HepG2 (cell line): Measurements from ENCODE around the gene CLN6. TPM values are rescaled to one million over a fixed set of nuclear protein-coding genes. Genes with fewer than 3 reads are reported as not detected.

Source experiments
- ETV5 ChIP-seq: IDR thresholded peaks from 2 replicates; pipeline ENCODE4 v1.6.1; 2018; ENCODE audit warnings: missing biosample characterization, missing genetic modification reagents, inconsistent platforms, borderline replicate concordance
- FOXC1 ChIP-seq: sonication (generic); formaldehyde crosslinking; IDR thresholded peaks from 2 replicates; pipeline ENCODE4 v1.8.0; 2022; ENCODE audit warnings: mild to moderate bottlenecking, missing genetic modification reagents, borderline replicate concordance
- FOXP1 ChIP-seq, 2 experiments: fragments of 450-650 bp in 1 of 2; IDR thresholded peaks; 2 replicates each; pipeline ENCODE4 v1.6.1; 2017 to 2018; ENCODE audit warnings: antibody characterized with exemption in 1 of 2
- GABPB1 ChIP-seq: IDR thresholded peaks from 2 replicates; pipeline ENCODE4 v1.6.1; 2016; ENCODE audit warnings: mild to moderate bottlenecking, missing genetic modification reagents, moderate library complexity, missing compliant biosample characterization
- GPN1 ChIP-seq: sonication (generic); formaldehyde crosslinking; IDR thresholded peaks from 2 replicates; pipeline ENCODE4 v1.5.1; 2020; ENCODE audit warnings: missing genetic modification reagents, borderline replicate concordance
- GZF1 ChIP-seq: sonication (generic); formaldehyde crosslinking; IDR thresholded peaks from 2 replicates; pipeline ENCODE4 v1.5.1; 2020; ENCODE audit warnings: mild to moderate bottlenecking, missing genetic modification reagents
- HDAC1 ChIP-seq: sonication (generic); formaldehyde crosslinking; IDR thresholded peaks from 2 replicates; pipeline ENCODE4 v1.5.1; 2020; ENCODE audit warnings: mild to moderate bottlenecking, missing genetic modification reagents
- MTA3 ChIP-seq: sonication (generic); formaldehyde crosslinking; IDR thresholded peaks from 2 replicates; pipeline ENCODE4 v1.4.0; 2020; ENCODE audit warnings: missing genetic modification reagents
- NCOA2 ChIP-seq: sonication (generic); formaldehyde crosslinking; IDR thresholded peaks from 2 replicates; pipeline ENCODE4 v1.8.0; 2022; ENCODE audit warnings: inconsistent platforms
- NR1H2 ChIP-seq: sonication (generic); formaldehyde crosslinking; IDR thresholded peaks from 2 replicates; pipeline ENCODE4 v1.8.1; 2022; ENCODE audit warnings: low read depth, missing genetic modification reagents, borderline replicate concordance
- NR2F1 ChIP-seq, 2 experiments: fragments of 450-650 bp in 1 of 2; formaldehyde crosslinking in 1 of 2; IDR thresholded peaks; 2 replicates each; pipeline versions ENCODE4 v1.5.0 to v1.6.1; 2016 to 2020; ENCODE audit warnings: mild to moderate bottlenecking in 1 of 2, missing compliant biosample characterization in 1 of 2, missing genetic modification reagents in 1 of 2, moderate library complexity in 1 of 2
- RBFOX2 ChIP-seq: fragments of 200-400 bp; formaldehyde crosslinking; IDR thresholded peaks from 2 replicates; pipeline ENCODE4 v1.6.1; 2017; ENCODE audit warnings: low read depth, mild to moderate bottlenecking, low read length
- SALL1 ChIP-seq: sonication (generic); formaldehyde crosslinking; IDR thresholded peaks from 2 replicates; pipeline ENCODE4 v1.8.0; 2022; ENCODE audit warnings: mild to moderate bottlenecking, missing genetic modification reagents
- SIX4 ChIP-seq: sonication (generic); formaldehyde crosslinking; IDR thresholded peaks from 2 replicates; pipeline ENCODE4 v1.4.0; 2020; ENCODE audit warnings: missing genetic modification reagents
- SOX5 ChIP-seq: IDR thresholded peaks from 2 replicates; pipeline ENCODE4 v1.6.1; 2016; ENCODE audit warnings: borderline replicate concordance
- TCF7L2 ChIP-seq: IDR thresholded peaks from 2 replicates; pipeline ENCODE4 v1.6.1; 2011; ENCODE audit warnings: mild to moderate bottlenecking, low read depth, low read length, moderate library complexity
- U2AF1 ChIP-seq: fragments of 200-400 bp; formaldehyde crosslinking; optimal IDR thresholded peaks from 2 replicates; pipeline ENCODE3; 2017; ENCODE audit warnings: mild to moderate bottlenecking, low read depth, low read length
- ZMYM3 ChIP-seq: sonication (generic); formaldehyde crosslinking; IDR thresholded peaks from 2 replicates; pipeline ENCODE4 v1.5.1; 2020; ENCODE audit warnings: mild to moderate bottlenecking, missing genetic modification reagents
- ZNF564 ChIP-seq: sonication (generic); formaldehyde crosslinking; IDR thresholded peaks from 2 replicates; pipeline ENCODE4 v1.8.1; 2023; ENCODE audit warnings: mild to moderate bottlenecking, missing genetic modification reagents
- ZNF816 ChIP-seq: sonication (generic); formaldehyde crosslinking; IDR thresholded peaks from 2 replicates; pipeline ENCODE4 v1.8.0; 2022; ENCODE audit warnings: missing genetic modification reagents, mild to moderate bottlenecking, borderline replicate concordance
- ZNF839 ChIP-seq: sonication (generic); formaldehyde crosslinking; IDR thresholded peaks from 2 replicates; pipeline ENCODE4 v1.4.0; 2020; ENCODE audit warnings: missing genetic modification reagents, mild to moderate bottlenecking, borderline replicate concordance
- ZNF883 ChIP-seq: sonication (generic); formaldehyde crosslinking; IDR thresholded peaks from 2 replicates; pipeline ENCODE4 v1.5.1; 2020; ENCODE audit warnings: mild to moderate bottlenecking, missing genetic modification reagents; ENCODE audit errors: not compliant biosample characterization
- ZSCAN31 ChIP-seq: sonication (generic); formaldehyde crosslinking; IDR thresholded peaks from 2 replicates; pipeline ENCODE4 v1.5.0; 2020; ENCODE audit warnings: low read depth, mild to moderate bottlenecking, missing genetic modification reagents
- polyA plus RNA-seq, 8 experiments: library from polyadenylated mRNA; depleted of rRNA in 3 of 8; stranded (reverse) in 7 of 8; unstranded in 1 of 8; fragments of >200 nt; fragmentation: Illumina TruSeq in 4 of 8; extraction: Trizol in 4 of 8; gene quantifications; 2 replicates each; pipeline versions ENCODE4 v1.2.1 to v1.2.3, GENCODE V29; 2011 to 2016; ENCODE audit warnings: low read depth in 4 of 8, missing spikeins in 1 of 8, mixed read lengths in 1 of 8; ENCODE audit not compliant: insufficient read depth in 1 of 8
- total RNA-seq, 5 experiments: library from RNA; depleted of rRNA; stranded (reverse); fragments of >200 nt; fragmentation: Illumina TruSeq; extraction: Trizol; gene quantifications; 2 replicates each; pipeline ENCODE4 v1.2.3, GENCODE V29; 2016; ENCODE audit warnings: low read depth in 1 of 5
- TF ChIP-seq, protein P1 (sequence below): IDR thresholded peaks from 2 replicates; pipeline ENCODE4 v1.6.1; 2016; ENCODE audit warnings: missing genetic modification reagents, missing compliant biosample characterization
- TF ChIP-seq, protein P2 (sequence below): sonication (generic); formaldehyde crosslinking; IDR thresholded peaks from 2 replicates; pipeline ENCODE4 v1.4.0; 2020; ENCODE audit warnings: missing genetic modification reagents, borderline replicate concordance
- TF ChIP-seq, protein P3 (sequence below): sonication (generic); formaldehyde crosslinking; IDR thresholded peaks from 2 replicates; pipeline ENCODE4 v1.4.0; 2020; ENCODE audit warnings: low read depth, mild to moderate bottlenecking, missing genetic modification reagents
- TF ChIP-seq, protein P4 (sequence below): IDR thresholded peaks from 2 replicates; pipeline ENCODE4 v1.6.1; 2016; ENCODE audit warnings: mild to moderate bottlenecking

CLN6 gene
- total and polyA plus RNA-seq, 2 of the 13 experiments (the other 11 are each of a cell fraction or from before 2014, with no cell fraction given): 24.9 to 27.1 TPM

DNA sequence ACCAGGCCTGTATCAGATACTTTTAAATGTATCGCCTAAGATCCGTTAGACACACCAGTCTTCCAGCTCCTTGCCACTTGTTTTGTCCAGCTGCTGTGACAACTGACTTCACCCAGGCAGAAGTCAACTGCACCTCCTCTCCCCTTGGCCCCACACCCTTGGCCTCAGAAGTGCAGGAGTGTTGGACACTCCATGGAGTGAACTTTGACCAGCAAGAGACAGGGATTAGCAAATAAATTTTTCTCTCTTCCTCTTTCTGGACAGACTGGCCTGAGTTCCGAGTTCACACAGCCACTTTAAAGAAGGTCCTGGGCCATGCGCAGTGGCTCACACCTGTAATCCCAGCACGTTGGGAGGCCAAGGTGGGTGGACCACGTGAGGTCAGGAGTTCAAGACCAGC, 2.9 kb upstream of the CLN6 start (continued):
- TF ChIP-seq, protein P1, sequence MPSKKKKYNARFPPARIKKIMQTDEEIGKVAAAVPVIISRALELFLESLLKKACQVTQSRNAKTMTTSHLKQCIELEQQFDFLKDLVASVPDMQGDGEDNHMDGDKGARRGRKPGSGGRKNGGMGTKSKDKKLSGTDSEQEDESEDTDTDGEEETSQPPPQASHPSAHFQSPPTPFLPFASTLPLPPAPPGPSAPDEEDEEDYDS (CRISPR knock-in tag): no peak
- TF ChIP-seq U2AF1 (no peak), FOXP1 (IDR thresholded peaks at IDR 0.05) (no peak), FOXP1 (CRISPR knock-in tag; IDR thresholded peaks at IDR 0.05) (no peak), ETV5 (no peak), NR1H2 (no peak), SIX4 (CRISPR knock-in tag) (no peak), GABPB1 (CRISPR knock-in tag) (peak; percentile 21; the same call in 1 of the 2 replicates), MTA3 (CRISPR knock-in tag) (no peak), ZNF816 (no peak), HDAC1 (CRISPR knock-in tag) (0 out of 2 replicates have a peak, but pooled peaks have one; percentile 16), ZMYM3 (CRISPR knock-in tag) (0 out of 2 replicates have a peak, but pooled peaks have one; percentile 31), NR2F1 (CRISPR knock-in tag; IDR thresholded peaks at IDR 0.05) (0 out of 4 replicates have a peak, but pooled peaks of 1 of the 2 experiments have one; percentile 24), ZNF564 (CRISPR knock-in tag) (no peak), TCF7L2 (no peak), NCOA2 (CRISPR knock-in tag) (no peak), ZNF883 (CRISPR knock-in tag) (no peak), RBFOX2 (no peak), SALL1 (CRISPR knock-in tag) (peak; percentile 51; the same call in 1 of the 2 replicates), GZF1 (no peak), FOXC1 (CRISPR knock-in tag) (no peak), SOX5 (CRISPR knock-in tag) (no peak), ZSCAN31 (no peak), GPN1 (CRISPR knock-in tag) (no peak), ZNF839 (CRISPR knock-in tag) (no peak)
- TF ChIP-seq, protein P2, sequence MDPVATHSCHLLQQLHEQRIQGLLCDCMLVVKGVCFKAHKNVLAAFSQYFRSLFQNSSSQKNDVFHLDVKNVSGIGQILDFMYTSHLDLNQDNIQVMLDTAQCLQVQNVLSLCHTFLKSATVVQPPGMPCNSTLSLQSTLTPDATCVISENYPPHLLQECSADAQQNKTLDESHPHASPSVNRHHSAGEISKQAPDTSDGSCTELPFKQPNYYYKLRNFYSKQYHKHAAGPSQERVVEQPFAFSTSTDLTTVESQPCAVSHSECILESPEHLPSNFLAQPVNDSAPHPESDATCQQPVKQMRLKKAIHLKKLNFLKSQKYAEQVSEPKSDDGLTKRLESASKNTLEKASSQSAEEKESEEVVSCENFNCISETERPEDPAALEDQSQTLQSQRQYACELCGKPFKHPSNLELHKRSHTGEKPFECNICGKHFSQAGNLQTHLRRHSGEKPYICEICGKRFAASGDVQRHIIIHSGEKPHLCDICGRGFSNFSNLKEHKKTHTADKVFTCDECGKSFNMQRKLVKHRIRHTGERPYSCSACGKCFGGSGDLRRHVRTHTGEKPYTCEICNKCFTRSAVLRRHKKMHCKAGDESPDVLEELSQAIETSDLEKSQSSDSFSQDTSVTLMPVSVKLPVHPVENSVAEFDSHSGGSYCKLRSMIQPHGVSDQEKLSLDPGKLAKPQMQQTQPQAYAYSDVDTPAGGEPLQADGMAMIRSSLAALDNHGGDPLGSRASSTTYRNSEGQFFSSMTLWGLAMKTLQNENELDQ (CRISPR knock-in tag): no peak
- TF ChIP-seq, protein P3, sequence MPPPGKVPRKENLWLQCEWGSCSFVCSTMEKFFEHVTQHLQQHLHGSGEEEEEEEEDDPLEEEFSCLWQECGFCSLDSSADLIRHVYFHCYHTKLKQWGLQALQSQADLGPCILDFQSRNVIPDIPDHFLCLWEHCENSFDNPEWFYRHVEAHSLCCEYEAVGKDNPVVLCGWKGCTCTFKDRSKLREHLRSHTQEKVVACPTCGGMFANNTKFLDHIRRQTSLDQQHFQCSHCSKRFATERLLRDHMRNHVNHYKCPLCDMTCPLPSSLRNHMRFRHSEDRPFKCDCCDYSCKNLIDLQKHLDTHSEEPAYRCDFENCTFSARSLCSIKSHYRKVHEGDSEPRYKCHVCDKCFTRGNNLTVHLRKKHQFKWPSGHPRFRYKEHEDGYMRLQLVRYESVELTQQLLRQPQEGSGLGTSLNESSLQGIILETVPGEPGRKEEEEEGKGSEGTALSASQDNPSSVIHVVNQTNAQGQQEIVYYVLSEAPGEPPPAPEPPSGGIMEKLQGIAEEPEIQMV: no peak
- TF ChIP-seq, protein P4, sequence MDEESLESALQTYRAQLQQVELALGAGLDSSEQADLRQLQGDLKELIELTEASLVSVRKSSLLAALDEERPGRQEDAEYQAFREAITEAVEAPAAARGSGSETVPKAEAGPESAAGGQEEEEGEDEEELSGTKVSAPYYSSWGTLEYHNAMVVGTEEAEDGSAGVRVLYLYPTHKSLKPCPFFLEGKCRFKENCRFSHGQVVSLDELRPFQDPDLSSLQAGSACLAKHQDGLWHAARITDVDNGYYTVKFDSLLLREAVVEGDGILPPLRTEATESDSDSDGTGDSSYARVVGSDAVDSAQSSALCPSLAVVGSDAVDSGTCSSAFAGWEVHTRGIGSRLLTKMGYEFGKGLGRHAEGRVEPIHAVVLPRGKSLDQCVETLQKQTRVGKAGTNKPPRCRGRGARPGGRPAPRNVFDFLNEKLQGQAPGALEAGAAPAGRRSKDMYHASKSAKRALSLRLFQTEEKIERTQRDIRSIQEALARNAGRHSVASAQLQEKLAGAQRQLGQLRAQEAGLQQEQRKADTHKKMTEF: 0 out of 2 replicates have a peak, but pooled peaks have one; percentile 22
